DMS79 treated with DMSO at 0.1 percent for 48 hours (cell line): Measurements from ENCODE around the gene DNER.
"Not testable (repeated sequence)": the region's sequence is repeated elsewhere in the genome, so short reads cannot be mapped to it uniquely, and the experiment has no call there.

Experiments
- DNase-seq: peaks from one replicate; lab custom pipeline; 2025; lab: John Stamatoyannopoulos, UW

DNER gene

DNA sequence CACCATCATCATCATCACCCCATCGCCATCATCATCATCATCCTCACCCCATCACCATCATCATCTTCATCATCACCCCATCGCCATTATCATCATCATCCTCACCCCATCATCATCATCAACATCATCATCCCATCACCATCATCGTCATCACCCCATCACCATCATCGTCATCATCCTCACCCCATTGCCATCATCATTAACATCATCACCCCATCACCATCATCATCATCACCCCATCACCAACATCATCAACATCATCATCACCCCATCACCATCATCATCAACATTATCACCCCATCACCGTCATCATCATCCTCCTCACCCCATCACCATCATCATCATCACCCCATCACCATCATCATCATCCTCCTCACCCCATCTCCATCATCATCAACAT lies 151.0 kb downstream of the DNER start:
- no peak for DNase-seq

- no peak for DNase-seq
Observed at GRCh38 chr2:229562472-229563127, 151.8 kb downstream of the DNER start.

- DNase-seq, result peak; percentile 92
Observed at GRCh38 chr2:229559986-229560385, 154.4 kb downstream of the DNER start.

- no peak for DNase-seq
Observed at GRCh38 chr2:229553091-229553490, 161.3 kb downstream of the DNER start.

- no peak for DNase-seq
Observed at GRCh38 chr2:229543176-229543873, 171.0 kb downstream of the DNER start.

- DNase-seq, result no peak
Observed at GRCh38 chr2:229539628-229540027, 174.7 kb downstream of the DNER start.

DNA sequence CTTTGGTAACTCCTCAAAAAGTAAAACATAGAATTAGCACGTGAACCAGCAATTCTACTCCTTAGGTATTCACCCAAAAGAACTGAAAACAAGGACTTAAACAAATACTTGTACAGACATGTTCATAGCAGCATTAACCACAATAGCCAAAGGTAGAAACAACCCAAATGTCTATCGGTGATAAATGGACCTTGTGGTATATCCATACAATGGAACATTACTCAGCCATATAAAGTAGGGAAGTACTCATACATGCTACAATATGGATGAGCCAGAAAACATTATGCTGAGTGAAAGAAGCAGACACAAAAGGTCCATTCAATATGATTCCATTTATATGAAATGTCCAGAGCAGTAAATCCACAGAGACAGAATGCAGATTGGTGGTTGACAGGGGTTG lies 182.8 kb downstream of the DNER start:
- DNase-seq, result no peak

DNA sequence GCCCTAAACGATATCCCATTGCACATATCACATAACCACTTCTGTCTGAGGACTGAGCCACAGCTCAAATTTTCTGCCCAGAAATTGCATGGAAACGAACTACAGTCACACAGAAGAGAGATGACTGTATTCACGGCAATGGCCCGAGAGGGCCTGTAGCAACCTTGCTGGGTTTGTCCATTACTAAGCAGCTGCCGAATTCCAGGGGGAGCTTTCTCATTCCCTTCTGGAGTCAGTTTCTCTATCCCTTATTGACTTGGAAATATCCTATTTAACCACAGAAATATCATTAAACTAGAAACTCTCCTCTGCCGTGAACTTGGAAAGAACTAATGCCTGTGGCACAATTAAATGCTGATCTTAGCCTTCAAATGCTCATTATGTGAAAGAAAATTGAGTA lies 183.9 kb downstream of the DNER start:
- no peak for DNase-seq

DNA sequence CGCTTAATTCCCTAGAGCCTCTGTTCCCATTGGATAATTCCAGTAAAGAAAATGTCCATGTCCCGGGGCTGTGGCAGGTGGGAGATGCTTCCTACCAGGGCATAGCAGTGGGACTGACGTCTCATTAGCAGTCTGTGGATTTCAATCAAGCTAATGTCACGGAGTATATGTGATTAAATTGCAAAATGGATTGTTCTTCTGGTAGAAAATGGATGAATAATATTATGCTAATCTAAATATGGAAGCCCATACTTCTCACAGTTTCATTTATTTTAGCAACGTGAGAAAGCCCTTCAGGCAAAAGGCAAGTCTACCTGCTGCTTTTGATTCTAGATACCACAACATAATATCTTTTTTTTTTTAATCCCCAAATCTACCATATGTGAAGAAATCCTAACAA lies 185.5 kb downstream of the DNER start:
- DNase-seq, result no peak

DNA sequence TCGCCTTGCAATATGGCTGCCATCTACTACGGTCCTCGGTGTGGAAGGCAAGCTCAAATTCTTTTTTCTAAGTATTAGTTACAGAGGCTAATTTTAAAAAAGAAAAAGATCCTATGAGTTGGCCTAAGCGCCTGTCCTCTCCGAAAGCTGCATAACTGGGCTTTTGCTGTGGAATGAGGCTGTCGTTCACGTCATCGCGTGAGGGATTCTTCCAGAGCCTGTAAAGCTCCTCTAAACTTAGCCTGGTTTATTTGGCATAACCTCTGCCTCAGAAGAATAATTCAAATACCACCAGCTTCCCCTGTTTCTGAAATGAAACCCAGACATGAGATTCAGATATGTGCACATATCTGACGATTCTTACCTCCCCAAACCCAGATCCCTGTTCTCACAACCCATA lies 187.4 kb downstream of the DNER start:
- DNase-seq, result no peak

DNA sequence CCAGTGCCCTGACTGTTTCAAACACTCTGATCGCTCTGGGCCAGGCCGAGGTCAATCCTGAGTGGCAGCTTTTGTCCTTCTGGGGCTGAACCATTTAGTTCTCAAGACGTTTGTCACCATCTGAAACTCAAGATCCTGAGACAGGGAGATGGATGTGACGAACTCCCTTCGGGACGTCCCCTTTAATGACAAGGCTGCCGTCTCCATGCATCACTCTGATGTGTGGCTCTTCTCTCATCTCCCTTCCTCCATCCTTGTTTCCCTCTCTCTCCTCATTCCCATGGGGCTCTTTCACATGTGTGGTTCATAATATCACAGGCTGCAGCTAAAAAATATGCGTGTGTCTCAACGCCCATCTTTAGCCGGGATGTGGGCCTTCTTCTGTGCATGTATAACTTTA lies 189.6 kb downstream of the DNER start:
- DNase-seq, result no peak

DNA sequence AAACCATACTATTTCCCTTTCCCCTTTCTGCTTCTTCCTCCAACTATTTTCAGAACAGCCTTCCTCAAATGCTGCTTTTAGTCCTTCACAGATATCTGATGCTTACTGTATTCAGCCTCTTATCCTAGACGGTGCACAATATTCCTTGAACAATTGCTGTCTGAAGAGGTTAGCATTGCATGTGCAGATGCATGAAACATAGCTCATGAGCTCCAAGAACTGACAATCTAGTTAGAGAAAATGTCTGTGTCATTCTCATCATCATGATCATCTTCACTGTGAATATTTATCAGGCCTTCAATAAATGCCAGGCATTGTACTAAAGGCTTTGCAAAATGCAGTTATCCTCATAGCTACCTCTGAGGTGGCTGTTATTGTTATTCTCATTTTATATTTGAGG lies 190.7 kb downstream of the DNER start:
- no peak for DNase-seq

GRCh38 chr2:229521576-229521975 lies 192.8 kb downstream of the DNER start:
- no peak for DNase-seq

DNA sequence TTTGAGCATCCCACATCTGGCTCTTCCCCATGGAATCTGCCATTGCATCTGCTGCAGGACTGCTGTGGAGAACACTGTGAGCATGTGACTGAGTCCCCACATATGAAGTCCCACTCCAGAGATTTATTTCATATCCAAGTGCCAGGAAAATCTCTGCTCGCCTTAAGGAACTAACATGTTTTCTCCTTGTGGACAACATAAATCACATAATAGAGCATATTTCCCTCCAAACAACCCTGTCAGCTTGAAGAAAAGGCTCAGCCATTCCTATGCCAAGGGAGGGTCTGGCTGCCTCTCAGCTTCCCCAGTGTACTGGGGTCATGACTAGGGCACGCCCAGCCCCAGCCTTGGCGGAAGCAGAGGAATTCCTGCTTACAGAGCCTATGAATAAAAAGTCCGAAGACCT lies 193.7 kb downstream of the DNER start:
- no peak for DNase-seq

GRCh38 chr2:229519655-229520430 lies 194.5 kb downstream of the DNER start:
- no peak for DNase-seq

DNA sequence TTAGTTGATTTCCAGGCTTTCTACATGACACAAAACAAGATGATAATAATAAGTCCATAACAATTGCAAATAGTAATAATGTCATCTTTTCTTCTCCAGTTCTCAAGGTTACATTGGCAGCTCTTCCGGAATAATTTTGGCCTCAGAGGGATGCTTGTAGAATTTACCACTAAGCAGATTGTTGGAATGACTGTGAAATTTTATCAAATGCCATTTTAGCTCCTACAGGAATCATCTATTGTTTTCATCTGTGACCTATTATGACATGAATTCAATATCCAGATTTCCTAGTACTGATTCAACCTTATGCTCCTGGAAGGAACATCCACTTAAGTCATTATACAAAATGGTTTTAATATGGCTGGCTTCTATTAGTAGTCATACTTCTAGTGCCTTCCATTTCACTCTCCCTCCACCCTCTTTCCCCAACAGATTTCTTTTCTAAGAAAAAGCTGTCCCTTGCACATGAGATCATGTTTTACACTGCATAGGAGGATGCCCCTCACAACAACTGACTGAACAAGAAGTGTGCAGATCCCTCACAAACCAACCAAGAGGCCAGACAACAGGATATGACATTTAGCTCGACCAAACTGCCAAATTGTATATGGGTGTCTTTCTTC lies 200.0 kb downstream of the DNER start:
- no peak for DNase-seq

DNA sequence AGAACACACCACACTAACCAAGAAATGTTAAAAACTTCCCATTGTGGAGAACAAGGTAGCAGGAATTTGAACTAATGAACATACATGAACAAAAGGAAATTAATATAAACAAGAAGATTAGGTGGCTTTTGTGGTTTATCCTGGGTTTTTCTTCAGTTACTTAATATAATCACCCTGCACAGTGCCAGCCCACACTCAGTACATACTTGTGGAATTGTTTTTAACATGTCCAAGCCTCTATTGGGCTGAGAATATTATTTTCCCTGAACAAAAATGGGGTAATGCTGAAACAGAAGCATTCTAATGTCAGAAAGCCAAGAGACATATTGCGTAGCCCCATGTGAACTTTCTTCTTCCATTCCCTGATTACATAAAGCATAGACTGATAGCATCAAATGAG lies 202.8 kb downstream of the DNER start:
- DNase-seq, result no peak

GRCh38 chr2:229506699-229507098 lies 207.7 kb downstream of the DNER start:
- DNase-seq, result not testable (repeated sequence)

DNA sequence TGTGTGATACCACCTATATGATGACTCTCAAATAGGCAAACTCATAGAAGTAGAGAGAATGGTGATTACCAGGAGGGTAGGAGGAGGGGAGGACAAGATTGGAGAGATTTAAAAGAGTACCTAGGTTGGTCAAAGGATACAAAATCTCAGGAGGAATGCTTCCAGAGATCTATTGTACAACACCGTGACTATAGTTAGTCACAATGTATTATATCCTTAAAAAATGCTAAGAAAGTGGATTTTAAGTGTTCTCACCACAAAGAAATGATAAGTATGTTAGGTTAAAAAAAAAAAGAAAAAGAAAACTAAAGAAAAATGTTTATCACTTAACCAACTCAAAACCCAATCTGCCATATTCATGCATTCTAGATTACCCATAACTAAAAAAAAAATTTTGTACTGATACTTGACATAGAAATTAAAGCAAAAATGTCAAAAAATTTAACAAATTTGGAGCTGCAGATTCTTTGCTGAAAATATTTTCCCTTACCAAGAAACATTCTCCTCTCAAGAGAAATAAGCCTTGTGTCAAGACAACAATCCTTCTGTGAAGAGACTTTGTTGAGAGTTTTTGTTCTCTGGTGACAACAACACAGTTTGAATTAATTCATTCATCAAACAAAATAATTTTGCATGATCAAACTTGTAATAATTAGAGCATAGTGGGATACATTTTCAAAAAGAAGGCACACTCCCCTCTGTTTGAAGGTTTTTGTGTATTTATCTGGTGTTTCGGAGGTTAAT lies 213.1 kb downstream of the DNER start:
- DNase-seq, result no peak

DNA sequence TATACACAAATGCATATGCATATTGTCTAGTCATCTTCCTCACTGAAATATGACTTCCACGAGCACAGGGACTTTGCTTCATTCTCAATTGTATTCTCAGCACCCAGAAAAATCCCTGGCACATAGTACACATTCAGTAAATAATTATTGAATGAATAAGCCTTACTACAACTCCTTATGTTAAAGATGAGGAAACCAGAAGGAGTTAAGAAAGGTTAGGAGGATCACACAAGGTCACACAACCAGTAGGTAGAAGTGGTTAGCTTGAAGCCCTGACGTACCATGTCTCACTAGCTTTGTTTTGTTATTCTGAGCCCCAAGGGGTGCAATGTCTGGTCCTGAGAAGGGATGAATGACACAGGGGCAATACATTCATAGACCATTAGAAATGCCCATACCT lies 222.3 kb downstream of the DNER start:
- DNase-seq, result no peak

DNA sequence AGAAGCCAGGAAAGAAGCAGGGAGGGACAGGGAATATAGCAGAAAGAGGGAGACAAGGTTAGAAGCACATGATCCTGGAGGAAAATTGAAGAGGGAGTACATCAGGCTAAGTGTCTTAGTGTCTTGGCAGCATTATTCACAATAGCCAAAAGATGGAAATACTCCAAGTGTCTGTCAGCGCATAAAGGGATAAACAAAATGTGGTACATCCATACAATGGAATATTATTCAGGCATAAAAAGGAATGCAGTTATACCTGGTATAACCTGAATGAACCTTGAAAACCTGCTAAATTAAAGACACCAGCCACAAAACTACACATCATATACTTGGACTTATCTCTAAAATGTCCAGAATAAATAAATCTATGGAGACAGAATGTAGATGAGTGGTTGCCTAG lies 224.2 kb downstream of the DNER start:
- no peak for DNase-seq

DNA sequence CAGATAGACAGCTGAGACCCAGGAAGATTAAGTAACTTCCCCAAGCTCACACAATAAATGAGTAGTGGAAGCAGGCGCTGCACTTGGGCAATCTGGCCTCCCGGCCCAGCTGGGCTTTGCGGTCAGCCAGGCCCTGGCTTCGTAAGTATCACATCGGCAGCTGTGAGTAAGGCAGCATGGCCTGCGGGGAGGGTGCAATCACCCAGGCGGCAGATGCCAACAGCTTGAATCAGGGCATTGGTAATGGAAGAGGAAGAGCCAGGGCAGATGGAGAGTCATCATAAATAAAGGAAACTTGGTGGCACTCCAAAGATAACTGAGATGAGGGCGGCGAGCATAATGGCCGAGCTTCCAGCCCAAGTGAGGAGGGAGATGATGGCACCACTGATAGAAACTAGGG lies 225.3 kb downstream of the DNER start:
- no peak for DNase-seq
